ENCODE results near the gene FRS2. TPM values are rescaled to one million over a fixed set of nuclear protein-coding genes. Genes with fewer than 3 reads are reported as not detected.

FRS2 gene
- total RNA-seq, 1 donor from 2014 or later: 37.7 TPM

- Histone ChIP-seq H3K36me3 (no peaks in the 10 kb centered on the region), H3K27ac (no peak overlapping the region), H3K4me3 (no peak overlapping the region), H3K27me3 (no peaks in the 10 kb centered on the region), H3K9me3 (peaks cover 0 to 15% of the 10 kb centered on the region in 2 donors), H3K4me1 (peaks cover 0 to 2% of the 10 kb centered on the region in 2 donors)
- no peak for DNase-seq (ENCODE audit: low spot score in 2 of 2)
- intact Hi-C loops (cut with DNase I): no loop called here
- TF ChIP-seq CTCF (IDR thresholded peaks at IDR 0.05): no peak
Measured at GRCh38 chr12:69519871-69520270, 49.7 kb downstream of the FRS2 start.

- H3K4me1 ChIP-seq: peaks cover 0 to 15% of the 10 kb centered on the region in 2 donors
- no peaks in the 10 kb centered on the region for H3K36me3 ChIP-seq
- H3K9me3 ChIP-seq: peaks cover 0 to 15% of the 10 kb centered on the region in 2 donors
- H3K27ac ChIP-seq: no peak overlapping the region
- H3K27me3 ChIP-seq: no peaks in the 10 kb centered on the region
- H3K4me3 ChIP-seq: no peak overlapping the region
- intact Hi-C loops (cut with DNase I): no loop called here
- TF ChIP-seq CTCF (IDR thresholded peaks at IDR 0.05): no peak
- no peak for DNase-seq (ENCODE audit: low spot score in 2 of 2)
Measured at GRCh38 chr12:69523433-69524330, 53.5 kb downstream of the FRS2 start.

- Histone ChIP-seq H3K27me3 (no peaks in the 10 kb centered on the region), H3K36me3 (no peaks in the 10 kb centered on the region), H3K4me3 (no peak overlapping the region), H3K4me1 (peaks cover 0 to 15% of the 10 kb centered on the region in 2 donors), H3K9me3 (peaks cover 0 to 15% of the 10 kb centered on the region in 2 donors), H3K27ac (no peak overlapping the region)
- TF ChIP-seq CTCF (IDR thresholded peaks at IDR 0.05): no peak
- intact Hi-C loops (cut with DNase I): no loop called here
- DNase-seq (ENCODE audit: low spot score in 2 of 2): no peak
Measured at GRCh38 chr12:69524331-69524630, 54.1 kb downstream of the FRS2 start.

GRCh38 chr12:69524755-69525469 is 54.7 kb downstream of the FRS2 start:
- intact Hi-C loops (cut with DNase I): no loop called here
- H3K27ac ChIP-seq: no peak overlapping the region
- no peak overlapping the region for H3K4me3 ChIP-seq
- no peaks in the 10 kb centered on the region for H3K36me3 ChIP-seq
- DNase-seq (ENCODE audit: low spot score in 2 of 2): no peak
- H3K27me3 ChIP-seq: no peaks in the 10 kb centered on the region
- H3K9me3 ChIP-seq: peaks cover 0 to 15% of the 10 kb centered on the region in 2 donors
- peaks cover 0 to 15% of the 10 kb centered on the region in 2 donors for H3K4me1 ChIP-seq
- TF ChIP-seq CTCF (IDR thresholded peaks at IDR 0.05): no peak

- Histone ChIP-seq H3K9me3 (peaks cover 0 to 12% of the 10 kb centered on the region in 2 donors), H3K27me3 (no peaks in the 10 kb centered on the region), H3K4me3 (no peak overlapping the region), H3K36me3 (no peaks in the 10 kb centered on the region), H3K4me1 (peaks cover 0 to 15% of the 10 kb centered on the region in 2 donors), H3K27ac (peak overlapping the region; percentile 38 to 56)
- TF ChIP-seq CTCF (IDR thresholded peaks at IDR 0.05): no peak
- DNase-seq (ENCODE audit: low spot score in 2 of 2): no peak
- intact Hi-C loops (cut with DNase I): no loop called here
Measured at GRCh38 chr12:69527506-69528272, 57.5 kb downstream of the FRS2 start.

Measured in ascending aorta (tissue), 2 donors.